Coronary artery (tissue), 2 donors: Measurements from ENCODE around the gene CDK19.

Experiments
- DNase-seq: peaks from one replicate; pipeline ENCODE4 v3.0.0-alpha.2; 2017; ENCODE audit warnings: low spot score
- H3K27ac ChIP-seq, 2 donors: fragments of 200-600 bp; sonication (generic); one replicate each; pipeline ENCODE4 v1.5.1; 2016 to 2019
- H3K4me3 ChIP-seq: fragments of 200-600 bp; sonication (generic); 2 replicates; pipeline ENCODE4 v1.5.1; 2016; ENCODE audit warnings: mild to moderate bottlenecking, moderate library complexity
- TF ChIP-seq, protein P1 (sequence below): fragments of 200-600 bp; sonication (generic); IDR thresholded peaks from one replicate; pipeline ENCODE4 v1.5.1; 2019; ENCODE audit warnings: antibody characterized with exemption

Gene CDK19

DNA sequence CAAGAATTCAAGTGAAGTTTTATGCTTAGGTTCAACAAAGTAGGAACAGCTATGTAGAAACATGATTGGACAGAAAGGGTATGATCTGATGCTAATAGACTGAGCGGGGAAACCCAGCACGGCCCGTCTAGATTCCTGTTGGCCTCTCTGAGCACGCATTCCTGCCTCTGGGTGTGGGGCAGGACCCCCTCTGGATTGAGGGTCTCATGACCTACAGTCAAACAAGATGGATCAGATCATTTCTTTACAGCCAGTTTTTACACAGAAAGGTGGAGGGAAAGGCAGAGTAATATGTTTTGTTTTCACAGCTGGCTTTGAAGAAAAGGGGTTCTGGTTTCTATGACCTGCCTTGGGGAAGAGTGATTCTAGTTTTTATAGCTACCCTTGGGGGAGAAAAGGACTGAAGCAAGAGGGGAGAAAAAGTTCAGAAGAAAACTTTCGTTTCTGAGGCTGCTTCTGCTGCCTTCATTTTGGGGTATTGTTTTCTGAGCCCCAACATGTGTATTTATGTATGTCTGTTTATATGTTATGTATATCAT lies 239.3 kb downstream of the CDK19 start:
- DNase-seq, result no peak
- no peak overlapping the region for H3K27ac ChIP-seq
- no peak overlapping the region for H3K4me3 ChIP-seq
- TF ChIP-seq, protein P1, sequence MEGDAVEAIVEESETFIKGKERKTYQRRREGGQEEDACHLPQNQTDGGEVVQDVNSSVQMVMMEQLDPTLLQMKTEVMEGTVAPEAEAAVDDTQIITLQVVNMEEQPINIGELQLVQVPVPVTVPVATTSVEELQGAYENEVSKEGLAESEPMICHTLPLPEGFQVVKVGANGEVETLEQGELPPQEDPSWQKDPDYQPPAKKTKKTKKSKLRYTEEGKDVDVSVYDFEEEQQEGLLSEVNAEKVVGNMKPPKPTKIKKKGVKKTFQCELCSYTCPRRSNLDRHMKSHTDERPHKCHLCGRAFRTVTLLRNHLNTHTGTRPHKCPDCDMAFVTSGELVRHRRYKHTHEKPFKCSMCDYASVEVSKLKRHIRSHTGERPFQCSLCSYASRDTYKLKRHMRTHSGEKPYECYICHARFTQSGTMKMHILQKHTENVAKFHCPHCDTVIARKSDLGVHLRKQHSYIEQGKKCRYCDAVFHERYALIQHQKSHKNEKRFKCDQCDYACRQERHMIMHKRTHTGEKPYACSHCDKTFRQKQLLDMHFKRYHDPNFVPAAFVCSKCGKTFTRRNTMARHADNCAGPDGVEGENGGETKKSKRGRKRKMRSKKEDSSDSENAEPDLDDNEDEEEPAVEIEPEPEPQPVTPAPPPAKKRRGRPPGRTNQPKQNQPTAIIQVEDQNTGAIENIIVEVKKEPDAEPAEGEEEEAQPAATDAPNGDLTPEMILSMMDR, result no peak

DNA sequence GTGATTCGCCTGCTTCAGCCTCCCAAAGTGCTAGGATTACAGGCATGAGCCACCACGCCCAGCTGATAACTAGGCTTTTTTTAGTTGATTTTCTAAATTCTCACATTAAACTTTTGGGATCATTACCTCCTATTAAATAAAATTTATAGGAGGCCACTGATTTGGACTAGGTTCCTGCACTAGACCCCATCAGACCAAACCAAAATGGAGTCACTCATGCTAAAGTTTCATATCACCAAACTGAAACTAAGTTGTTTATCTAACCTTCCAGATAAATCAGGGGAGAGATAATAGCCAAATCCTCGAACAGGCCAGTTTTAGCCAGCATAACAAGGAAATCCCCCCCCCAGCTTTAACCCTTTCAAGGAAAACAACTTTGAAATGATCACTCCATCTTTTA lies 240.5 kb downstream of the CDK19 start:
- no peak overlapping the region for H3K4me3 ChIP-seq
- TF ChIP-seq, protein P1, result no peak
- DNase-seq, result no peak
- no peak overlapping the region for H3K27ac ChIP-seq

DNA sequence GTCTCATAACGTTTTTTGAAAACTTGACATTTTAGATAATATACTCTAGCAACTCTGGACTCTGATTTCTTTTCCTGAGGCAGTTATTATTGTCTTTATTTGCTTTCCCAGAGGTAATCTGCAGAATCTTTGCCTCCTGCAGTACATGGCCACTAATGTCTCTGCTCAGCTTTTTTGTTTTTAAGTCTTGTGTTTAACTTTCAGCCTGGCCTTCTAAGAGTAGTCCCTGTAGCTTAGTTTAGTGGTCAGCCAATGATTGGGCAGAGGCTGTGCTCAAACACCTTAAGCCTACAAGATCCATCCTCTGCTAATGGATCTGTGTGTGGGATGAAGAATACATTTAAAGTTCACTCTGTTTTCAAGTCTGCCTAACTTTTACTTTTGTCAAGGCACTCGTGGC lies 241.7 kb downstream of the CDK19 start:
- TF ChIP-seq, protein P1, result no peak
- Histone ChIP-seq H3K4me3 (no peak overlapping the region), H3K27ac (no peak overlapping the region)
- DNase-seq, result no peak

DNA sequence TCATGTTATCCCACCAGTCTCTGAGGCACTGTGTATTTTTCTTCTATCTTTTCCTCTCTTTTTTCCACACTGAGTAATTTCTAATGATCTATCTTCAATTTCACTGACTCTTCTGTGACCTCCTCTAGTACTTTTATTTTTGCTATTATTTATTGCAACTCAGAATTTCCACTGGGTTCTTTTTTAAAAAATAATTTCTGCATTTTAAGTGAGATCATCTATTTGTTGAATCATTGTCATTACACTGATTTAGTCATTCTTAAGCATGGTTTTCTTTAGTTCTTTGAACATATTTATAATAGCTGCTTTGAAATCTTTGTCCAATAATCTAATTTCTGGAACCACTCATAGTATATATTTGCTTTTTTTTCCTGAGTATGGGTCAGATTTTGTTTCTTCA lies 242.1 kb downstream of the CDK19 start:
- no peak for DNase-seq
- Histone ChIP-seq H3K27ac (no peak overlapping the region), H3K4me3 (no peak overlapping the region)
- TF ChIP-seq, protein P1, result no peak

DNA sequence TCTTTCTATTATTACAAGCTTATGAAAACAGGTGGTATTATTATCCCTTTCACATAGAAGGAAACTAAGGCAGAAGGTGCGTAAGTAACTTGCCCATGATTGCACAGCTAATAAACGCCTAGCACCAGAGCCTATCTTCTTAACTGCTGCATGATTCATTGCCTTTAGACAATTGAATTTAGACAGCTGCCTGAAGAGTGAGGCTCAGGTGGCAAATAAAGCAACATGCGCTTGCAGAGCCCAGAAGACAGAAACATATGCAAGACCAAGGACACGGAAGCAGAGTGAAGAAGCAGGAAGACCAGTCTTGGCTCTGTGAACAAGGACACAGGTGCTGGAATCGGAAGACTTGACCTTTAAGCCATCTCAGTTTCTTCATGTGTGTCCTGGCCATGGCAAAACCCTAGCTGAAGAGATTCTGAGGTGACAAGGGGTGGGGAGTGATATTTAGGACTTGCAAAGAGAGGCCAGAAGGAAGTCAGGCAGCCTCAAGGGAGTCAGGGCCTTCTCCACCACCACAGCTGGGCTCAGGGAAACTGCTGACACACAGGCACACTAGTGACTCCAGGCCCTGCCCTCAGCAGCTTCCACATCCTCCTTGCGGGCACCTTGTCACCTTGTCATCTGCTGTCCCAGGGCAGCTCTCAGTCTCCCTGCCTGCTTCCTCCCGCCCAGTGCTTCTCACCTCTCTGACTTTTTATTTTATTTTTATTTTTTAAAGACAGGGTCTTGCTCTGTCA lies 247.1 kb downstream of the CDK19 start:
- Histone ChIP-seq H3K4me3 (no peak overlapping the region), H3K27ac (no peak overlapping the region)
- no peak for DNase-seq
- TF ChIP-seq, protein P1, result no peak

DNA sequence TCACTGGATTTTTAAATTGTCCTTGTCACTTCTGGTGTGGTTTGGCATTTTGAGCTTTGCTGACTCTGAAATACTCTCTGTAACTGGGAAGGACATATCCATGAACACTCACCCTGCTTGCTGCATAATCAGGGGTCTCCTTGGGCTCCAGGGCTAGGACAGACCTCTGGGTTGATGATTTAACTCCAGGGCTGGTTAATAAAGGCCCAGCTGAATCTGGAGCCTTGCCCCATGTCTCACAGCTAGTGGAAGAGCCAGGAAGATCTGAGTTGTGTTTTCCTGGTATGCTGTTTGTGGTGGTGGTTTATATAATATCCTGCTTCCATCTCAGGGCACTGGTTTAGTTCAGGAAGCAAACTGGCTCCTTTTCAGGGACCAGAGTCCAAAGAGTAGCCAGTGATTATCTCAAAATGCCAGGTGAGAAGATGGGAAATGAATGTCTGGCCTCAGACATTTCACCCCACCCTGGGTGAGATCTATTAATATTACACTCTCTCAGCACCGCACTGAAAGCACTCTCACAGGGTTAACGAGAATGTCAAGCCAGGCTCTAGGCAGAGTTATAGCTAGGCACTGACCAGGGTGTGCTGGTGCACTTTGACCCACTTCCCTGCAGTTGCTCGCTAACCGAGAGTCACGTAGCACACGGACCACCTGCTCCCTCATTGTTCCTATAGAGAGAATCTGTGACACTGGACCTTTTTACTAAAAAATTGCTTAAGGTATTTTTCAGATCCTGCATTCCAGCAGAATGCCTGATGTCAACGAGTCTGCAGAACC lies 248.7 kb downstream of the CDK19 start:
- no peak overlapping the region for H3K27ac ChIP-seq
- TF ChIP-seq, protein P1, result no peak
- no peak overlapping the region for H3K4me3 ChIP-seq
- DNase-seq, result no peak
